ENCODE data around the gene SKIC8.

Gene SKIC8

GRCh38 chr15:78243058-78243457 lies 56.4 kb downstream of the SKIC8 start:
- TF ChIP-seq, protein P1, sequence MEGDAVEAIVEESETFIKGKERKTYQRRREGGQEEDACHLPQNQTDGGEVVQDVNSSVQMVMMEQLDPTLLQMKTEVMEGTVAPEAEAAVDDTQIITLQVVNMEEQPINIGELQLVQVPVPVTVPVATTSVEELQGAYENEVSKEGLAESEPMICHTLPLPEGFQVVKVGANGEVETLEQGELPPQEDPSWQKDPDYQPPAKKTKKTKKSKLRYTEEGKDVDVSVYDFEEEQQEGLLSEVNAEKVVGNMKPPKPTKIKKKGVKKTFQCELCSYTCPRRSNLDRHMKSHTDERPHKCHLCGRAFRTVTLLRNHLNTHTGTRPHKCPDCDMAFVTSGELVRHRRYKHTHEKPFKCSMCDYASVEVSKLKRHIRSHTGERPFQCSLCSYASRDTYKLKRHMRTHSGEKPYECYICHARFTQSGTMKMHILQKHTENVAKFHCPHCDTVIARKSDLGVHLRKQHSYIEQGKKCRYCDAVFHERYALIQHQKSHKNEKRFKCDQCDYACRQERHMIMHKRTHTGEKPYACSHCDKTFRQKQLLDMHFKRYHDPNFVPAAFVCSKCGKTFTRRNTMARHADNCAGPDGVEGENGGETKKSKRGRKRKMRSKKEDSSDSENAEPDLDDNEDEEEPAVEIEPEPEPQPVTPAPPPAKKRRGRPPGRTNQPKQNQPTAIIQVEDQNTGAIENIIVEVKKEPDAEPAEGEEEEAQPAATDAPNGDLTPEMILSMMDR (IDR thresholded peaks at IDR 0.05; ENCODE audit: low read depth, low read length), result no peak
- no peak for DNase-seq (ENCODE audit: low read depth in 2 of 2)
- no peak overlapping the region for H3K4me3 ChIP-seq (replicated peaks in 1 of 2; ENCODE audit: low read depth in 2 of 2, low read length in 2 of 2)

DNA sequence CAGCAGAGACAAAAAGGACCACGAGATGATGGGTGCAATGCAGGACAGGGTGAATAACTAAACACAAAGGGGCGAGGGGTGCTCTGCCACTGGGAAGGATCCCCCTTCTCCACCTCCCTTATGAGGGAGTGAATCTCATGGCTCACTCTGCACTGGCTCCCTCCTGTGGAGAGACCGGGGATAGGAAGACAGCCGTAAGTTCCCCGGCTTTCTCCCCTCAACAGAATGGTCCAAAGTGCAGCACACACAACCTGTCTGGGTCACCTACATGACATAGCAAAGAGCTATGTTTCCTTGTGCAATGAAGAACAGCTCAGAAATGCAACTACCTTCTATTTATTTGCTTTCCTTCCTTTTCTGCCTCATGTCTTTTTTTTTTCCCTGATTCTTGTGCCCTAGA lies 57.3 kb downstream of the SKIC8 start:
- H3K4me3 ChIP-seq (replicated peaks in 1 of 2; ENCODE audit: low read depth in 2 of 2, low read length in 2 of 2), result no peak overlapping the region
- peak in 1 of 2 donors; percentile 32 for DNase-seq (ENCODE audit: low read depth in 2 of 2)
- TF ChIP-seq, protein P1 (IDR thresholded peaks at IDR 0.05; ENCODE audit: low read depth, low read length), result peak; percentile 56

GRCh38 chr15:78241017-78241416 lies 58.4 kb downstream of the SKIC8 start:
- peak; percentile 77 to 81 for DNase-seq (ENCODE audit: low read depth in 2 of 2)
- no peak overlapping the region for H3K4me3 ChIP-seq (replicated peaks in 1 of 2; ENCODE audit: low read depth in 2 of 2, low read length in 2 of 2)
- TF ChIP-seq, protein P1 (IDR thresholded peaks at IDR 0.05; ENCODE audit: low read depth, low read length), result peak; percentile 91

GRCh38 chr15:78239811-78240210 lies 59.6 kb downstream of the SKIC8 start:
- DNase-seq (ENCODE audit: low read depth in 2 of 2), result no peak
- TF ChIP-seq, protein P1 (IDR thresholded peaks at IDR 0.05; ENCODE audit: low read depth, low read length), result no peak

DNA sequence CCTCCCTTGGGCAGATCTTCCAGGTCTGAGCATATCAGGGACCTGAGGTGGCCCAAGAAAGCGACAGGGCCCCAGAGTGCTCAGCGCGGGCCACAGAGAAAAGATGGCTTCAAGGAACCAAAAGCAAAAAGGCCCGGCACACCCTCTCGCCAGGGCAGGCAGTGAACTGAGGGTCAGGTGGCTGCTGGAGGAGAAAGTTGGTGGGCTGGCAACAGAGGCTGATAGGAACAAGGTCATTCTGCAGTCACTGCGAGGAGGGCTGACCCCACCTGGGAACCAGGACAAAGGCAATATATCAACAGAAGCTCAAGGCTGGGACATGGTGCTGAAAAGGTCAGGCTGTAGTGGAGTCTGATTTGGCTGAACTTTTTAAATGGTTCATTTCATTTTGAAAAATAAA lies 62.3 kb downstream of the SKIC8 start:
- TF ChIP-seq, protein P1 (IDR thresholded peaks at IDR 0.05; ENCODE audit: low read depth, low read length), result no peak
- no peak for DNase-seq (ENCODE audit: low read depth in 2 of 2)
- no peak overlapping the region for H3K4me3 ChIP-seq (replicated peaks in 1 of 2; ENCODE audit: low read depth in 2 of 2, low read length in 2 of 2)

More at GRCh38 chr15:78239811-78240210, 59.6 kb downstream of the SKIC8 start:
- H3K4me3 ChIP-seq (replicated peaks in 1 of 2; ENCODE audit: low read depth in 2 of 2, low read length in 2 of 2), result no peak overlapping the region

GRCh38 chr15:78236491-78236890 lies 62.9 kb downstream of the SKIC8 start:
- TF ChIP-seq, protein P1 (IDR thresholded peaks at IDR 0.05; ENCODE audit: low read depth, low read length), result no peak
- no peak for DNase-seq (ENCODE audit: low read depth in 2 of 2)
- no peak overlapping the region for H3K4me3 ChIP-seq (replicated peaks in 1 of 2; ENCODE audit: low read depth in 2 of 2, low read length in 2 of 2)

GRCh38 chr15:78234515-78235040 lies 64.8 kb downstream of the SKIC8 start, which contains the start of gene ACSBG1:
TSS of gene ACSBG1 (minus strand) at chr15:78234565. CDS start at chr15:78234501, 64 bp downstream.
- DNase-seq (ENCODE audit: low read depth in 2 of 2), result no peak
- H3K4me3 ChIP-seq (replicated peaks in 1 of 2; ENCODE audit: low read depth in 2 of 2, low read length in 2 of 2), result no peak within 1 kb of the TSS
- TF ChIP-seq, protein P1 (IDR thresholded peaks at IDR 0.05; ENCODE audit: low read depth, low read length), result no peak
